Measurements from ENCODE around the gene PAAF1. TPM values are rescaled to one million over a fixed set of nuclear protein-coding genes. Genes with fewer than 3 reads are reported as not detected.
A peak's percentile ranks its signal among the peaks of the same experiment; 100 is the strongest.

Gene PAAF1
- total RNA-seq, 4 donors from 2014 or later = 10.7 to 15.4 (median 13.7) TPM

GRCh38 chr11:73860202-73860601 lies 16.6 kb upstream of the PAAF1 start:
- no peak overlapping the region for H3K27ac ChIP-seq
- no peak for DNase-seq (ENCODE audit: low spot score in 2 of 2)
- 73% methylated on average over 2 of the region's 2 CpGs for WGBS
- TF ChIP-seq, protein P1, sequence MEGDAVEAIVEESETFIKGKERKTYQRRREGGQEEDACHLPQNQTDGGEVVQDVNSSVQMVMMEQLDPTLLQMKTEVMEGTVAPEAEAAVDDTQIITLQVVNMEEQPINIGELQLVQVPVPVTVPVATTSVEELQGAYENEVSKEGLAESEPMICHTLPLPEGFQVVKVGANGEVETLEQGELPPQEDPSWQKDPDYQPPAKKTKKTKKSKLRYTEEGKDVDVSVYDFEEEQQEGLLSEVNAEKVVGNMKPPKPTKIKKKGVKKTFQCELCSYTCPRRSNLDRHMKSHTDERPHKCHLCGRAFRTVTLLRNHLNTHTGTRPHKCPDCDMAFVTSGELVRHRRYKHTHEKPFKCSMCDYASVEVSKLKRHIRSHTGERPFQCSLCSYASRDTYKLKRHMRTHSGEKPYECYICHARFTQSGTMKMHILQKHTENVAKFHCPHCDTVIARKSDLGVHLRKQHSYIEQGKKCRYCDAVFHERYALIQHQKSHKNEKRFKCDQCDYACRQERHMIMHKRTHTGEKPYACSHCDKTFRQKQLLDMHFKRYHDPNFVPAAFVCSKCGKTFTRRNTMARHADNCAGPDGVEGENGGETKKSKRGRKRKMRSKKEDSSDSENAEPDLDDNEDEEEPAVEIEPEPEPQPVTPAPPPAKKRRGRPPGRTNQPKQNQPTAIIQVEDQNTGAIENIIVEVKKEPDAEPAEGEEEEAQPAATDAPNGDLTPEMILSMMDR (IDR thresholded peaks at IDR 0.05) = no peak
- TF ChIP-seq POLR2AphosphoS5 (IDR thresholded peaks at IDR 0.05) = no peak
- no peak for TF ChIP-seq EP300 (IDR thresholded peaks at IDR 0.05)
- no peak for TF ChIP-seq POLR2A (IDR thresholded peaks at IDR 0.05)
- no peak overlapping the region for H3K4me3 ChIP-seq
- no peaks in the 10 kb centered on the region for H3K27me3 ChIP-seq
- H3K9me3 ChIP-seq = no peaks in the 10 kb centered on the region
- H3K36me3 ChIP-seq = peaks cover 11% of the 10 kb centered on the region
- H3K4me1 ChIP-seq = no peaks in the 10 kb centered on the region

GRCh38 chr11:73862986-73863385 lies 13.8 kb upstream of the PAAF1 start:
- Histone ChIP-seq H3K4me1 (peaks cover 5% of the 10 kb centered on the region), H3K27ac (no peak overlapping the region), H3K4me3 (no peak overlapping the region), H3K9me3 (no peaks in the 10 kb centered on the region), H3K27me3 (no peaks in the 10 kb centered on the region), H3K36me3 (peaks cover 11% of the 10 kb centered on the region)
- WGBS = 55% methylated on average over 4 of the region's 4 CpGs
- TF ChIP-seq POLR2AphosphoS5 (IDR thresholded peaks at IDR 0.05) (no peak), POLR2A (IDR thresholded peaks at IDR 0.05) (no peak), EP300 (IDR thresholded peaks at IDR 0.05) (no peak)
- TF ChIP-seq, protein P1 (IDR thresholded peaks at IDR 0.05) = no peak
- no peak for DNase-seq (ENCODE audit: low spot score in 2 of 2)

GRCh38 chr11:73866095-73866579 lies 10.7 kb upstream of the PAAF1 start:
- DNase-seq (ENCODE audit: low spot score in 2 of 2) = no peak
- Histone ChIP-seq H3K27me3 (no peaks in the 10 kb centered on the region), H3K4me1 (peaks cover 11% of the 10 kb centered on the region), H3K4me3 (no peak overlapping the region), H3K27ac (peak overlapping the region; percentile 60), H3K36me3 (peaks cover 11% of the 10 kb centered on the region), H3K9me3 (no peaks in the 10 kb centered on the region)
- TF ChIP-seq POLR2AphosphoS5 (IDR thresholded peaks at IDR 0.05) (no peak), EP300 (IDR thresholded peaks at IDR 0.05) (no peak), POLR2A (IDR thresholded peaks at IDR 0.05) (no peak)
- TF ChIP-seq, protein P1 (IDR thresholded peaks at IDR 0.05) = no peak
- WGBS = 34% methylated on average over 5 of the region's 5 CpGs

GRCh38 chr11:73866586-73866996 lies 10.2 kb upstream of the PAAF1 start:
- Histone ChIP-seq H3K4me3 (no peak overlapping the region), H3K27me3 (no peaks in the 10 kb centered on the region), H3K36me3 (peaks cover 13% of the 10 kb centered on the region), H3K27ac (peak overlapping the region; percentile 60), H3K9me3 (no peaks in the 10 kb centered on the region), H3K4me1 (peaks cover 11% of the 10 kb centered on the region)
- 35% methylated on average over 2 of the region's 2 CpGs for WGBS
- no peak for DNase-seq (ENCODE audit: low spot score in 2 of 2)
- no peak for TF ChIP-seq POLR2AphosphoS5 (IDR thresholded peaks at IDR 0.05)
- TF ChIP-seq, protein P1 (IDR thresholded peaks at IDR 0.05) = no peak
- TF ChIP-seq POLR2A (IDR thresholded peaks at IDR 0.05) = no peak
- TF ChIP-seq EP300 (IDR thresholded peaks at IDR 0.05) = no peak

- Histone ChIP-seq H3K27me3 (no peaks in the 10 kb centered on the region), H3K9me3 (no peaks in the 10 kb centered on the region), H3K4me3 (no peak overlapping the region), H3K4me1 (peaks cover 11% of the 10 kb centered on the region), H3K27ac (no peak overlapping the region), H3K36me3 (peaks cover 27% of the 10 kb centered on the region)
- DNase-seq (ENCODE audit: low spot score in 2 of 2) = no peak
- TF ChIP-seq POLR2A (IDR thresholded peaks at IDR 0.05) (no peak), EP300 (IDR thresholded peaks at IDR 0.05) (no peak), POLR2AphosphoS5 (IDR thresholded peaks at IDR 0.05) (no peak)
- TF ChIP-seq, protein P1 (IDR thresholded peaks at IDR 0.05) = no peak
- 50% methylated on average over 1 of the region's 1 CpG for WGBS
Observed at GRCh38 chr11:73869332-73869949, 7.4 kb upstream of the PAAF1 start.

All from suprapubic skin (tissue), 4 donors.